Body of pancreas (tissue), 4 donors: Measurements from ENCODE around the gene ADCY1.

Experiments
- CTCF ChIP-seq, 7 experiments: fragments of 450-650 bp in 4 of 7; fragments of 200-600 bp in 3 of 7; sonication (generic) in 3 of 7; IDR thresholded peaks; one replicate each; pipeline ENCODE4 v1.5.1; 2016 to 2019; ENCODE audit warnings: antibody characterized with exemption in 7 of 7
- POLR2A ChIP-seq, 3 donors: fragments of 450-650 bp; IDR thresholded peaks; one replicate each; pipeline ENCODE4 v1.6.1; 2016; ENCODE audit warnings: antibody characterized with exemption in 3 of 3, mild to moderate bottlenecking in 2 of 3

GRCh38 chr7:45687185-45687560 lies 113.0 kb downstream of the ADCY1 start:
- TF ChIP-seq CTCF (IDR thresholded peaks at IDR 0.05) (no peak), POLR2A (IDR thresholded peaks at IDR 0.05) (no peak)
